A673 (cell line): Measurements from ENCODE around the gene LRP1. TPM values are rescaled to one million over a fixed set of nuclear protein-coding genes. Genes with fewer than 3 reads are reported as not detected.

Experiments
- BruUV-seq: library from RNA; stranded (reverse); fragments of 400-500 nt; replicated peaks from 2 replicates; lab custom pipeline; 2021; lab: Mats Ljungman, UMichigan
- CTCF ChIA-PET: fragments of 300-600 bp; sonication (Branson Sonifier 250); formaldehyde crosslinking; loops from one replicate; lab custom pipeline; 2022; ENCODE audit warnings: antibody characterized with exemption; lab: Charles Lee
- POLR2A ChIA-PET: fragments of 300-600 bp; sonication (Branson Sonifier 250); formaldehyde crosslinking; loops from one replicate; lab custom pipeline; 2022; ENCODE audit warnings: antibody characterized with exemption; ENCODE audit not compliant: low non-redundant PET; lab: Charles Lee
- DNase-seq: peaks from one replicate; pipeline ENCODE4 v3.0.0-alpha.2; 2015; ENCODE audit warnings: low spot score
- H3K27ac ChIP-seq: fragments of 200-600 bp; sonication (generic); 2 replicates; pipeline ENCODE4 v1.5.1; 2016; ENCODE audit warnings: mixed run types, low read depth, mild to moderate bottlenecking, mixed read lengths, antibody characterized with exemption, low read length; ENCODE audit not compliant: poor library complexity, severe bottlenecking
- H3K27me3 ChIP-seq: fragments of 200-600 bp; sonication (generic); replicated peaks from 2 replicates; pipeline ENCODE4 v1.6.1; 2017; ENCODE audit warnings: mixed run types, low read depth, mild to moderate bottlenecking, mixed read lengths, antibody characterized with exemption, low read length; ENCODE audit not compliant: insufficient read depth, poor library complexity
- H3K36me3 ChIP-seq: fragments of 200-600 bp; sonication (generic); 2 replicates; pipeline ENCODE4 v1.6.1; 2016; ENCODE audit warnings: mixed run types, mild to moderate bottlenecking, mixed read lengths, antibody characterized with exemption, low read length; ENCODE audit not compliant: insufficient read depth, poor library complexity, severe bottlenecking
- H3K4me1 ChIP-seq: fragments of 200-600 bp; sonication (generic); 2 replicates; pipeline ENCODE4 v1.6.1; 2017; ENCODE audit warnings: mixed run types, mild to moderate bottlenecking, mixed read lengths, antibody characterized with exemption, low read length; ENCODE audit not compliant: insufficient read depth, poor library complexity, severe bottlenecking
- H3K4me3 ChIP-seq: fragments of 200-600 bp; sonication (generic); 2 replicates; pipeline ENCODE4 v1.5.1; 2016; ENCODE audit warnings: low read depth, mixed run types, mild to moderate bottlenecking, mixed read lengths, low read length; ENCODE audit not compliant: poor library complexity, severe bottlenecking
- H3K9me3 ChIP-seq: fragments of 200-600 bp; sonication (generic); 2 replicates; pipeline ENCODE4 v1.6.1; 2016; ENCODE audit warnings: mixed run types, low read depth, mild to moderate bottlenecking, mixed read lengths, antibody characterized with exemption, low read length; ENCODE audit not compliant: poor library complexity, severe bottlenecking
- CTCF ChIP-seq: fragments of 300-800, 200-600 bp; sonication (generic); conservative IDR thresholded peaks from 2 replicates; pipeline ENCODE4 v1.5.1; 2017; ENCODE audit warnings: low read depth, mild to moderate bottlenecking, antibody characterized with exemption, low read length, moderate library complexity, mixed read lengths
- EZH2 ChIP-seq: fragments of 200-600 bp; sonication (generic); IDR thresholded peaks from 2 replicates; pipeline ENCODE4 v1.6.1; 2017; ENCODE audit warnings: borderline replicate concordance, low read depth, mild to moderate bottlenecking, mixed read lengths, antibody characterized with exemption, low read length; ENCODE audit not compliant: poor library complexity, severe bottlenecking
- intact Hi-C: fragments of 100-400 bp; cut with micrococcal nuclease; formaldehyde crosslinking; loops from one replicate; pipeline ENCODE4 v1.10.0; 2022; ENCODE audit not compliant: unreplicated experiment
- total RNA-seq: library from RNA; stranded (reverse); gene quantifications from 2 replicates; pipeline ENCODE4 v1.2.3, GENCODE V29; 2021

Gene LRP1
- total RNA-seq, 1 experiment from 2014 or later: 31.0 TPM

DNA sequence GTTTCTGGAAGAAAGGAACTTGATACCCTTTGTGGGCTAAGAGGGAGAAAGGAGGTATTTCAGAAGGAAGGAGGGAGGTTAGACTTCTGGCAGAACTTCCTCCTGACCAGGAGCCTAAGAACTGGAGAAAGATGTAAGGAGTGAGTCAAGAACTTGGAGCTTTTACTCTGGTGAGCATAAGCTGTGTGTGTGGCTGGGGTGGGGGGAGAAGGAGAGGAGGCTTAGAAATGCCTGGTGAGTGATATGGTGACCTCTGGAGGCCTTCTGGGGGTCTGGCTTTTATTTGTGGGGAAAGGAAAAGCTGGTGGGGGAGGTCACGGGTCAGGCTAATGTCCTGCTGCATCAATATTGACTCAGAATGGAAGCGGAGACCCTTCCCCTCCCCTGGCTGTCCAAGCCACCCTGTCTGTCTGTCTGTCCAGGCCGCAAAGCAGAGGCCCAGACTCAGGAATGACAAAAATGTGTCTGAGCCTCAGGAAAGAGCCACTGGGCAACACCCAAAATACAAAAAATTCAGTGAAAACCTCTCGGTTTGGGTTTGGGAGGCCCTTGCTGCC, 4.8 kb downstream of the LRP1 start:
- no TSS peak for BruUV-seq
- ChIA-PET POLR2A (no interaction called here), CTCF (interaction anchor here (0.6 to 0.7 kb wide), 2 partner anchors 9 to 121 kb away, joined by 3 to 11 read pairs; no protein-coding TSS in a partner anchor)
- no peak overlapping the region for H3K4me3 ChIP-seq
- H3K4me1 ChIP-seq: peaks cover 21% of the 10 kb centered on the region
- no peak for TF ChIP-seq CTCF
- TF ChIP-seq EZH2: no peak
- no peak for DNase-seq
- intact Hi-C loops: no loop called here
- H3K36me3 ChIP-seq: no peaks in the 10 kb centered on the region
- H3K9me3 ChIP-seq: no peaks in the 10 kb centered on the region
- no peak overlapping the region for H3K27ac ChIP-seq
- H3K27me3 ChIP-seq: no peaks in the 10 kb centered on the region

- ChIA-PET CTCF (no interaction called here), POLR2A (no interaction called here)
- Histone ChIP-seq H3K27me3 (no peaks in the 10 kb centered on the region), H3K36me3 (no peaks in the 10 kb centered on the region), H3K27ac (no peak overlapping the region), H3K4me1 (peaks cover 21% of the 10 kb centered on the region), H3K9me3 (no peaks in the 10 kb centered on the region), H3K4me3 (no peak overlapping the region)
- no peak for DNase-seq
- TF ChIP-seq CTCF (no peak), EZH2 (no peak)
- no TSS peak for BruUV-seq
- intact Hi-C loops: no loop called here
Measured at GRCh38 chr12:57133916-57134315, 5.6 kb downstream of the LRP1 start.

DNA sequence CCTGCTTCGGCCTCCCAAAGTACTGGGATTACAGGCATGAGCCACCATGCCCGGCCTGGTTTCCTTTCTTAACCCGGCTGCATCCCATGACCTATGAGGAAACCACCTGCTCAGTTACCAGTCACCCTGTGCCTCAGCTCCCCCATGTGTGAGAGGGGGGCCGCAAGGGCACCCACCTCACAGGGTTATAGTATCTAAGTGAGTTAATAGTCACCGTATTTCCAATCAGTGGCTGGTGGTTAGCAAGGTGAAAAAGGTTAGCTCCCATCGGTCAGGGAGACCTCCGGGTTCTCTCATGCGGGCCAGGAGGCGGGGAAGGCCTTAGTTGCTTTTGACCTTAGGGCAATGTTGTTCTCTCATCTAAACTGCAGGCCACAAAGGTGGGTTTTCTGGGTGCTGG, 6.7 kb downstream of the LRP1 start:
- ChIA-PET CTCF (interaction anchor here (0.6 kb wide), 1 partner anchor 66 kb away, joined by 4 read pairs; no protein-coding TSS in a partner anchor), POLR2A (no interaction called here)
- Histone ChIP-seq H3K9me3 (no peaks in the 10 kb centered on the region), H3K4me1 (peaks cover 14% of the 10 kb centered on the region), H3K27ac (peak overlapping the region; percentile 25), H3K27me3 (no peaks in the 10 kb centered on the region), H3K4me3 (no peak overlapping the region), H3K36me3 (peaks cover 6% of the 10 kb centered on the region)
- intact Hi-C loops: no loop called here
- TF ChIP-seq CTCF: no peak
- TF ChIP-seq EZH2: no peak
- no peak for DNase-seq
- no TSS peak for BruUV-seq
